H9 (cell line): ENCODE measurements around the gene PRKCZ. TPM values are rescaled to one million over a fixed set of nuclear protein-coding genes. Genes with fewer than 3 reads are reported as not detected.

ENCODE experiments used
- DNase-seq: peaks from one replicate; pipeline ENCODE4 v3.0.0-alpha.2; 2017
- H2AFZ ChIP-seq: one replicate; pipeline ENCODE4 v1.6.1; 2013; ENCODE audit warnings: mild to moderate bottlenecking, low read length, control low read depth, moderate library complexity
- H2AK5ac ChIP-seq: 2 replicates; pipeline ENCODE4 v1.6.1; 2013; ENCODE audit warnings: low read length, control low read depth, mixed read lengths; ENCODE audit not compliant: insufficient read length
- H2BK120ac ChIP-seq: one replicate; pipeline ENCODE4 v1.6.1; 2013; ENCODE audit warnings: low read depth, mild to moderate bottlenecking, low read length, control low read depth, inconsistent platforms; ENCODE audit not compliant: poor library complexity, severe bottlenecking
- H2BK12ac ChIP-seq: 2 replicates; pipeline ENCODE4 v1.6.1; 2013; ENCODE audit warnings: low read length, control low read depth, mixed read lengths, low read depth; ENCODE audit not compliant: insufficient read length
- H2BK15ac ChIP-seq: 2 replicates; pipeline ENCODE4 v1.6.1; 2013; ENCODE audit warnings: low read depth, low read length, control low read depth
- H2BK20ac ChIP-seq: one replicate; pipeline ENCODE4 v1.6.1; 2013; ENCODE audit warnings: low read depth, mild to moderate bottlenecking, low read length, control low read depth, inconsistent platforms; ENCODE audit not compliant: poor library complexity, severe bottlenecking
- H2BK5ac ChIP-seq: 2 replicates; pipeline ENCODE4 v1.6.1; 2013; ENCODE audit warnings: low read length, control low read depth, mixed read lengths; ENCODE audit not compliant: insufficient read length
- H3K14ac ChIP-seq: 2 replicates; pipeline ENCODE4 v1.6.1; 2013; ENCODE audit warnings: low read length, control low read depth; ENCODE audit not compliant: insufficient read depth
- H3K18ac ChIP-seq: 2 replicates; pipeline ENCODE4 v1.6.1; 2013; ENCODE audit warnings: low read depth, mild to moderate bottlenecking, mixed read lengths, low read length, control low read depth; ENCODE audit not compliant: insufficient read length
- H3K23ac ChIP-seq: 2 replicates; pipeline ENCODE4 v1.6.1; 2013; ENCODE audit warnings: low read length, control low read depth, mixed read lengths, low read depth; ENCODE audit not compliant: insufficient read length
- H3K23me2 ChIP-seq: 2 replicates; pipeline ENCODE4 v1.6.1; 2013; ENCODE audit warnings: low read depth, mild to moderate bottlenecking, mixed read lengths, low read length, control low read depth; ENCODE audit not compliant: insufficient read length, poor library complexity, severe bottlenecking
- H3K27ac ChIP-seq: 2 replicates; pipeline ENCODE4 v1.5.1; 2013; ENCODE audit warnings: low read length, control low read depth, mixed read lengths, low read depth; ENCODE audit not compliant: insufficient read length
- H3K27me3 ChIP-seq: 2 replicates; pipeline ENCODE4 v1.6.1; 2013; ENCODE audit warnings: low read length, control low read depth, inconsistent platforms; ENCODE audit not compliant: insufficient read depth
- H3K4ac ChIP-seq: 2 replicates; pipeline ENCODE4 v1.6.1; 2013; ENCODE audit warnings: low read depth, mild to moderate bottlenecking, control low read depth, inconsistent platforms, low read length, moderate library complexity
- H3K4me1 ChIP-seq: 2 replicates; pipeline ENCODE4 v1.6.1; 2013; ENCODE audit warnings: low read length, control low read depth, inconsistent platforms; ENCODE audit not compliant: insufficient read depth
- H3K4me2 ChIP-seq: 2 replicates; pipeline ENCODE4 v1.6.1; 2013; ENCODE audit warnings: low read length, control low read depth, mixed read lengths; ENCODE audit not compliant: insufficient read length, insufficient read depth
- H3K56ac ChIP-seq: 2 replicates; pipeline ENCODE4 v1.6.1; 2013; ENCODE audit warnings: low read depth, mild to moderate bottlenecking, mixed read lengths, low read length, control low read depth; ENCODE audit not compliant: insufficient read length
- H3K79me1 ChIP-seq: 2 replicates; pipeline ENCODE4 v1.6.1; 2013; ENCODE audit warnings: low read depth, mild to moderate bottlenecking, moderate library complexity, low read length, control low read depth, inconsistent platforms; ENCODE audit not compliant: insufficient read depth, poor library complexity, severe bottlenecking
- H3K79me2 ChIP-seq: 2 replicates; pipeline ENCODE4 v1.6.1; 2013; ENCODE audit warnings: low read length, control low read depth, inconsistent platforms; ENCODE audit not compliant: insufficient read depth
- H3K9ac ChIP-seq: 2 replicates; pipeline ENCODE4 v1.6.1; 2013; ENCODE audit warnings: low read length, control low read depth, mixed read lengths; ENCODE audit not compliant: insufficient read length; ENCODE audit errors: extremely low read depth
- H3K9me3 ChIP-seq: one replicate; pipeline ENCODE4 v1.6.1; 2013; ENCODE audit warnings: low read depth, low read length, inconsistent platforms; ENCODE audit not compliant: control insufficient read depth
- H3T11ph ChIP-seq: one replicate; pipeline ENCODE4 v1.6.1; 2013; ENCODE audit warnings: mild to moderate bottlenecking, low read length, control low read depth, inconsistent platforms
- H4K20me1 ChIP-seq: one replicate; pipeline ENCODE4 v1.6.1; 2013; ENCODE audit not compliant: control insufficient read depth, insufficient read length, insufficient read depth
- H4K5ac ChIP-seq: 2 replicates; pipeline ENCODE4 v1.6.1; 2013; ENCODE audit warnings: low read depth, mild to moderate bottlenecking, mixed read lengths, low read length, control low read depth; ENCODE audit not compliant: insufficient read length
- H4K8ac ChIP-seq: replicated peaks from 2 replicates; pipeline ENCODE4 v1.6.1; 2013; ENCODE audit warnings: low read length, control low read depth, mixed read lengths, low read depth; ENCODE audit not compliant: insufficient read length
- H4K91ac ChIP-seq: 2 replicates; pipeline ENCODE4 v1.6.1; 2013; ENCODE audit warnings: low read depth, mild to moderate bottlenecking, moderate library complexity, mixed read lengths, low read length, control low read depth; ENCODE audit not compliant: insufficient read length
- H3K27ac Mint-ChIP-seq, 3 experiments: 2 replicates in 2 of 3; 3 replicates in 1 of 3; pipeline ENCODE4 v1.8.0; 2020 to 2021; ENCODE audit warnings: mixed read lengths in 3 of 3, mild to moderate bottlenecking in 1 of 3, moderate library complexity in 1 of 3
- H3K27me3 Mint-ChIP-seq: 2 replicates; pipeline ENCODE4 v1.8.0; 2021; ENCODE audit warnings: low read depth, mild to moderate bottlenecking, moderate library complexity, mixed read lengths
- H3K36me3 Mint-ChIP-seq, 3 experiments: 2 replicates in 2 of 3; 3 replicates in 1 of 3; pipeline ENCODE4 v1.8.0; 2020 to 2021; ENCODE audit warnings: low read depth in 3 of 3, mixed read lengths in 3 of 3; ENCODE audit not compliant: insufficient read depth in 1 of 3
- H3K4me1 Mint-ChIP-seq, 2 experiments: 2 replicates each; pipeline ENCODE4 v1.8.0; 2020; ENCODE audit warnings: mixed read lengths in 2 of 2
- H3K4me3 Mint-ChIP-seq, 2 experiments: 2 replicates in 1 of 2; 3 replicates in 1 of 2; pipeline ENCODE4 v1.8.0; 2020 to 2021; ENCODE audit warnings: mild to moderate bottlenecking in 2 of 2, mixed read lengths in 2 of 2, moderate library complexity in 1 of 2
- H3K9me3 Mint-ChIP-seq, 2 experiments: 2 replicates in 1 of 2; 3 replicates in 1 of 2; pipeline ENCODE4 v1.8.0; 2020; ENCODE audit warnings: mild to moderate bottlenecking in 2 of 2, mixed read lengths in 2 of 2, moderate library complexity in 1 of 2
- WGBS: extraction: QIAGEN DNeasy Blood & Tissue Kit; methylation state at CpG from one replicate; pipeline ENCODE4 v1.1.7; 2013; ENCODE audit warnings: missing lambda C conversion rate, low lambda C conversion rate, mixed read lengths; ENCODE audit not compliant: insufficient read length; ENCODE audit errors: extremely low coverage; 5-methylcytosine and 5-hydroxymethylcytosine counted together
- total RNA-seq: library from RNA; stranded (reverse); gene quantifications from 2 replicates; pipeline ENCODE4 v1.2.1, GENCODE V29; 2021
- TF ChIP-seq, protein P1 (sequence below): fragments of 200-600 bp; sonication (generic); conservative IDR thresholded peaks from 3 replicates; pipeline ENCODE4 v1.8.0; 2021; ENCODE audit warnings: antibody characterized with exemption, mild to moderate bottlenecking

Gene PRKCZ
- total RNA-seq, 1 experiment from 2014 or later, result 48.4 TPM

DNA sequence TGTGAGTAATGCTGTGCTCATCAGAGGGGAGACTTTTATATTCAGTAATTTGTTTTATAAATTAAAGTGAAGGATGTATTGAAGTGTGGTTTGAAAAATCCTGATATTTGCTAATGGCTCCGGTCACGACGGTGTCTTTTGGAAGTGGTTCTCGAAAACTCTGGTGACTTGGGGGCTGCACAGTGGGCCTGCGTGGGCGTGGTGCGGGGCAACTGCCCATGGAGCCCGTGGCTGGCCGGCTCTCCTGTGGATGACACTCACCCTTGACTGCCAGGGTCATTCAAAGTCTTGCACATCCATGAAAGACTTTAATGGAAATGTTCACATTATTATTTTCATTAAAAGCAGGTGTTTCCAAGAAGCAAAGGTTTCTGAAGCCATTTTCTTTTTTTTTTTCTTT is 136.7 kb downstream of the PRKCZ start:
- no peaks in the 10 kb centered on the region for H3K9me3 ChIP-seq
- Mint-ChIP-seq H3K27me3 (peaks cover 1% of the 10 kb centered on the region; the same call in 1 of the 2 replicates), H3K36me3 (peaks cover 13 to 36% (median 35%) of the 10 kb centered on the region in 3 experiments; a peak in 6 of 7 replicates), H3K4me3 (no peak overlapping the region), H3K4me1 (peaks cover 8% of the 10 kb centered on the region in 2 experiments; a peak in 3 of 4 replicates), H3K27ac (peak overlapping the region in 1 of 3 experiments; percentile 61; a peak in 1 of 7 replicates), H3K9me3 (no peaks in the 10 kb centered on the region)
- H2BK15ac ChIP-seq, result no peak overlapping the region
- TF ChIP-seq, protein P1, sequence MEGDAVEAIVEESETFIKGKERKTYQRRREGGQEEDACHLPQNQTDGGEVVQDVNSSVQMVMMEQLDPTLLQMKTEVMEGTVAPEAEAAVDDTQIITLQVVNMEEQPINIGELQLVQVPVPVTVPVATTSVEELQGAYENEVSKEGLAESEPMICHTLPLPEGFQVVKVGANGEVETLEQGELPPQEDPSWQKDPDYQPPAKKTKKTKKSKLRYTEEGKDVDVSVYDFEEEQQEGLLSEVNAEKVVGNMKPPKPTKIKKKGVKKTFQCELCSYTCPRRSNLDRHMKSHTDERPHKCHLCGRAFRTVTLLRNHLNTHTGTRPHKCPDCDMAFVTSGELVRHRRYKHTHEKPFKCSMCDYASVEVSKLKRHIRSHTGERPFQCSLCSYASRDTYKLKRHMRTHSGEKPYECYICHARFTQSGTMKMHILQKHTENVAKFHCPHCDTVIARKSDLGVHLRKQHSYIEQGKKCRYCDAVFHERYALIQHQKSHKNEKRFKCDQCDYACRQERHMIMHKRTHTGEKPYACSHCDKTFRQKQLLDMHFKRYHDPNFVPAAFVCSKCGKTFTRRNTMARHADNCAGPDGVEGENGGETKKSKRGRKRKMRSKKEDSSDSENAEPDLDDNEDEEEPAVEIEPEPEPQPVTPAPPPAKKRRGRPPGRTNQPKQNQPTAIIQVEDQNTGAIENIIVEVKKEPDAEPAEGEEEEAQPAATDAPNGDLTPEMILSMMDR, result no peak
- WGBS, result no CpG with 5 or more reads among the region's 9 CpGs
- H3K18ac ChIP-seq, result no peak overlapping the region
- H2BK120ac ChIP-seq, result no peak overlapping the region
- H2BK12ac ChIP-seq, result no peak overlapping the region
- no peaks in the 10 kb centered on the region for H3K27me3 ChIP-seq
- DNase-seq, result no peak
- no peak overlapping the region for H3K27ac ChIP-seq
- H3K4me1 ChIP-seq, result no peaks in the 10 kb centered on the region
- no peaks in the 10 kb centered on the region; the same call in 1 of the 2 replicates for H3K79me2 ChIP-seq
- H3K79me1 ChIP-seq, result no peaks in the 10 kb centered on the region
- no peaks in the 10 kb centered on the region for H4K20me1 ChIP-seq
- no peak overlapping the region for H4K8ac ChIP-seq
- H3K23ac ChIP-seq, result no peak overlapping the region
- no peak overlapping the region for H3K14ac ChIP-seq
- no peak overlapping the region for H3T11ph ChIP-seq
- no peak overlapping the region for H2AFZ ChIP-seq
- no peak overlapping the region for H3K9ac ChIP-seq
- no peaks in the 10 kb centered on the region for H3K23me2 ChIP-seq
- no peak overlapping the region for H3K4me2 ChIP-seq
- no peak overlapping the region for H2BK5ac ChIP-seq
- no peak overlapping the region for H2AK5ac ChIP-seq
- no peak overlapping the region for H3K56ac ChIP-seq
- H3K4ac ChIP-seq, result no peak overlapping the region
- H4K91ac ChIP-seq, result no peak overlapping the region
- no peak overlapping the region for H2BK20ac ChIP-seq
- no peak overlapping the region for H4K5ac ChIP-seq
